ENCODE measurements around the gene ZNF722.
"Not testable (repeated sequence)": the region's sequence is repeated elsewhere in the genome, so short reads cannot be mapped to it uniquely, and the experiment has no call there.

- not testable (repeated sequence) for TF ChIP-seq CTCF (conservative IDR thresholded peaks at IDR 0.05 in 1 of 2, IDR thresholded peaks at IDR 0.05 in 1 of 2; ENCODE audit: low read depth in 1 of 2, low read length in 2 of 2); EZH2 (IDR thresholded peaks at IDR 0.05; ENCODE audit: low read length, missing control alignments)
Measured at GRCh38 chr7:64015496-64015895, 16.8 kb downstream of the ZNF722 start.

All from fibroblast of lung (primary cell).